22Rv1 (cell line): ENCODE results near the gene JAML.

Source experiments
- ZFX ChIP-seq: fragments of 450-650 bp; IDR thresholded peaks from 2 replicates; pipeline ENCODE4 v1.6.1; 2017; ENCODE audit warnings: antibody characterized with exemption, borderline replicate concordance
- TF ChIP-seq, protein P1 (sequence below): fragments of 450-650 bp; IDR thresholded peaks from 2 replicates; pipeline ENCODE4 v1.5.1; 2017; ENCODE audit warnings: mild to moderate bottlenecking

DNA sequence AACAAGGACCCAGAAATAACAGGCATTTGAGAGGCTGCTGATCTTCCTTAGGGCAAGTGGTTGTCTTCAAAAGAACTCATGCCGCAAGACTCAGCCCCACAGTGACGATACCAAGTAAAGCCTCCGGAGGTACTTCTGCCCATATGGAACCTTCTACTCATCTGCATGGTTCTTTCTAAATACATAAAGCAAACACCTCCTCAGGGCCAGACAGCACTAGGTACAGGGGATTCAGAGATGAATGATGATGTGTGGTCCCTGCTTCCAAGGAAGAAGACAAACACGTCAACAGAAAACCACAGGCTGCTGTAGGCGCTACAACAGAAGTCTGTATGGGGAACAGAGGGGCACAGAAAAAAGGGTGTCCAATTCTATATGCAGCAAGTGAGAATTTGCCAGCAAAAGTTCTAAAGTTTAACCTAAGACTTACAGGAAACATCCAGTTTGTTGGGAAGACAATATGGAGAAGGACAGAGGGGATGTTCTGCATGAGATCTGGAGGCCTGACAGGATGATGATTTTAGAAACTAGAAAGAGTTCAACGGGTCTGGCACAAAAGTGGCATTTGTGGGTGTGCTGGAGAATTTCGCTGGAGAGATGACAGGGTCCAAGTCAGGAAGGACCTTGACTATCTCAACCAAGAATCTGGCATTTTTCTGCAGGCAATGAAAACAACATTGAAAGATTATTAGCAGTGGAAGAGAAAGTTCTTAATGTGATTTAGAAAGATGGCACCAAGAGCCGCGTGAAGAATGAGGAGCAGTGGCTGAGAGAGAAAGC is 23.7 kb downstream of the JAML start:
- TF ChIP-seq, protein P1, sequence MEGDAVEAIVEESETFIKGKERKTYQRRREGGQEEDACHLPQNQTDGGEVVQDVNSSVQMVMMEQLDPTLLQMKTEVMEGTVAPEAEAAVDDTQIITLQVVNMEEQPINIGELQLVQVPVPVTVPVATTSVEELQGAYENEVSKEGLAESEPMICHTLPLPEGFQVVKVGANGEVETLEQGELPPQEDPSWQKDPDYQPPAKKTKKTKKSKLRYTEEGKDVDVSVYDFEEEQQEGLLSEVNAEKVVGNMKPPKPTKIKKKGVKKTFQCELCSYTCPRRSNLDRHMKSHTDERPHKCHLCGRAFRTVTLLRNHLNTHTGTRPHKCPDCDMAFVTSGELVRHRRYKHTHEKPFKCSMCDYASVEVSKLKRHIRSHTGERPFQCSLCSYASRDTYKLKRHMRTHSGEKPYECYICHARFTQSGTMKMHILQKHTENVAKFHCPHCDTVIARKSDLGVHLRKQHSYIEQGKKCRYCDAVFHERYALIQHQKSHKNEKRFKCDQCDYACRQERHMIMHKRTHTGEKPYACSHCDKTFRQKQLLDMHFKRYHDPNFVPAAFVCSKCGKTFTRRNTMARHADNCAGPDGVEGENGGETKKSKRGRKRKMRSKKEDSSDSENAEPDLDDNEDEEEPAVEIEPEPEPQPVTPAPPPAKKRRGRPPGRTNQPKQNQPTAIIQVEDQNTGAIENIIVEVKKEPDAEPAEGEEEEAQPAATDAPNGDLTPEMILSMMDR = no peak
- TF ChIP-seq ZFX = no peak
